Activated CD8-positive, alpha-beta memory T cell treated with anti-CD3 and anti-CD28 coated beads for 4 hours (primary cell): Measurements from ENCODE around the gene CGB7.
"Not testable (repeated sequence)": the region's sequence is repeated elsewhere in the genome, so short reads cannot be mapped to it uniquely, and the experiment has no call there.

Source experiments
- DNase-seq, 2 donors: peaks; one replicate each; pipeline ENCODE4 v3.0.0-alpha.2; 2020; ENCODE audit warnings: low read depth in 2 of 2

The CGB7 gene

DNA sequence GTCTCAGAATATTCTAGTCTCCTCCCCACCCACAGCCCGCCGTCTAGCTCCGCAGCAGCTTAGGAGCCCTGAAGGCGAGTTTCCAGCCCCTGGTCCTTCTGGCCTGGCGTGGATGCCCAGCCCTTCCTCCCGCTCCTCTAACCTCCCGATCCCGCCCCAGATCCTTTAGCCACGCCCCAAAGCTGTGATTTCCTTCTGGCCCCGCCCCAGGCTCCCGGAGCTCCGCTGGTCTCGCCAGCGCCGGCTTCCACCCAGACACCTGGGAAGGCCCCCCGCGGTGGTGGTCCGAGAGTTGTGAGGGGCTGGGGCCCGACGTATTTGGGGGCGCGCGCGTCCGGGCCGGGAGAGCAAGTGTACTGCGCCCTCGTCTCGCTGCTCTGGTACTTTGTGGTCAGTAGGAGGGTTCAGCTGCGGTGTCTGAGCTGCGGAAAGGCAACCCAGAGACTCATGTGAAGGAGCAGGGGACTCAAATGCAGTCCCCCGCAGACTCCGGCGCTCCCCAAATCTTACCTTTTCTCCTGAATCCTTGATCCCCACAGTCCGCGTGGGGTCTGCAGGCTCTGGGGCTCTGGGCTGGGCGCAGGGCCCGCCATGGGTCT, at the start of gene CGB7:
CGB7 (minus strand) TSS at position 114 of the 599 bp plus-strand sequence. CDS start 2,374 bp downstream, outside the sequence.
- DNase-seq: no peak

DNA sequence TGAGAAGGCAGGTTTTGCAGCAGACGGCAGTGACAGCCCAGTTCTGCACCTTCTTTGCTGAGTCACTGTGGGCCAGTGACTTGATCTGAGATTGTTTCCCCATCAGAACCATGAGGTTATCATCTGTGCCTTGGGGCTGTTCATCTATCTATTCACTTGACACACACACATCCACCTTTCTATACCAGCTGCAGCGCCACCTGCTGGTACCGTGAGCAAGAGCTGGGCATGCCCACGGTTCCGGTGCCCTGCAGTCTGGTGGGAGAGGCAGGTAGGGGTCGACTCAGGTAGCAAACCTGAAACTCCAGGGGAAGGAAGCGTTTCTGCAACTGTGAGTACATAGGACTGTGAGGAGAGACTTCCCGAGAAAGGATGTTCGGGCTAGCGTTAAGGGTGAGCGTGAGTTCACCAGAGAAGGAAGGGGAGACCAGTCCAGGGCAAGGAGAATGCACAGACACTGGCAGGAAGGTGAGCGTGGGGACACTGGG, 49.1 kb upstream of the CGB7 start:
- peak; percentile 24 to 42 for DNase-seq

DNA sequence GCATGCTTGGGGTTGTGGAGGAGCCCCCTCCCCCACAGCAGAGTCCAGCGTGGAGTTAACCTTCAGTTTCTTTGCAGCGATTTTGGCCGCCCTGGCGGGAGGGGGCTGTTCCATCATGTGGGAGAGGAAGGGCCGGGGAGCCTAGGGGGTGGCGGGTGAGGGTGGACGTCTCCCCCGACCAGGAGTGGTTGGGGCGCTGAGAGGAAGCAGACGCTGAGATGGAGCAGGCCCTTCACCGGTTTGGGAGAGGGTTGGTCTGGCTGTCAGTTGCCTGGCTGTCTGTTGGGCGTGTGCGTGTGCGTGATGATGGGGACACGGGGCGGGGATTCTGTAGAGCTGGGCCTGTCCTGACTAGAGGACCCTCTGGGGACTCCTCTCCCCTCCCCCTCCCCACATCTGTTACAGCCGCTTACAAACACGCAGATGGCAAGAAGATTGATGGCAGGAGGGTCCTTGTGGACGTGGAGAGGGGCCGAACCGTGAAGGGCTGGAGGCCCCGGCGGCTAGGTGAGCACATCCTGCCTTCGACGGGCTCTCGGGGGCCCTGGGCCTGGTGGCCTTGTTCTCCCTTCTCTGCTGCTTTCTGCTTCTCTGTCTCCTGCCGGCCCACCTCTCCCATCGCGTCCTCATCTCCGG, 46.8 kb upstream of the CGB7 start:
- DNase-seq: no peak

DNA sequence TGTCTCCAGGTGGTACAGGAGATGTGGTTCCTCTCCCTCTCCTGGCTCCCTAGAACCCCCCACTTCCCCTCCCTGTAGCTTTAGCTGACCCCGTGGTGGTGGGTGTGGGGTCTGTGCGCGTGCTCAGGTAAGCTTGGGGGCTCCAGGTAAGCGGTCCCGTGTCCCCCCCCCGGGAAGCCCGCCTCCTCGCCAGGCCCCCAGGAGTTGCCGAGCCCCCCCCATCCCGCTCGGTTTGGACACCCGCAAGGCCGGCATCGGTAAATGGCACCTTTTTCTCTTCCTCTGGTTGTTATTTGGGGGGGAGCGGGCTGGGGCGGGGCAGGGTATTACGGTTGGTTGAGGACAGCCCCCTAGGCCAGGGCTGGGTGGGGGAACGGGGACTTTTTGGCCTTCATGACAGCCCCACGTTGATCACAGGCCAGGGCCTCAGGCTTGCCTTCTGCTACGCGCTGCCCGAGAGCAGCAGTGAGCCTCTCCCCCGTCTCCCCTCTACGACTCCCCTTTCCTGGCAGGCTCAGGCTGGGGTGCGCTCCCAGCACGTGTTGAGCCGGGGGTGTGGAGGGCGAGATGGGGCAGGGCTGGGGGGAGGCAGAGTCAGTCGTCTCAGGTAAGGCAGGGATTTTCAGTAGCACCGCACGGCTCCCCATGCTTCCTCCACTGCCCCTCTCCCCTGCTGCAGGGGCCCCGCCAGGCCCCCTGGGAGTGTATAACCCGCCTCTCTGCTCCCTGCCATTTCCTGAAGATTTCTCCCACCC, 46.0 kb upstream of the CGB7 start:
- no peak for DNase-seq

DNA sequence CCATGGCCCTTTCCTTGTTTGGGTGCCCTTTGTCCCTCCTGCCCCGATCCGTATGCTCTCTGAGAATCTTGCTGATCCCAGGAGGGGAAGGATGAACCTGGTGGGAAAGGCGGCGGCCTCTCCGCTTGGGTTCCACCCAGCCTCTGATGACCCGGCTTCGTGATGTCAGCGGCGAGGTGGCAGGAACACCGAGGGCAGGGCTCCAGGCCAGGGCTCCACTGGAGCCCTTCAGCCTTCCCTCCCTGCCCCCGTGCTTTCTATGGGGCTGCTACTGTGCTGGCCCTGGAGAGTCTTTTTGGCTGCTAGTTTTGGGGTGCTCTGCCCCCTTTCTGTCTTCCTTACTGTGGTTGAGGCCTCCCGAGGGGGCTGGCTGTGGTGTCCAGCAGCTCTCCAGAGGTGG, 44.8 kb upstream of the CGB7 start:
- DNase-seq: no peak

DNA sequence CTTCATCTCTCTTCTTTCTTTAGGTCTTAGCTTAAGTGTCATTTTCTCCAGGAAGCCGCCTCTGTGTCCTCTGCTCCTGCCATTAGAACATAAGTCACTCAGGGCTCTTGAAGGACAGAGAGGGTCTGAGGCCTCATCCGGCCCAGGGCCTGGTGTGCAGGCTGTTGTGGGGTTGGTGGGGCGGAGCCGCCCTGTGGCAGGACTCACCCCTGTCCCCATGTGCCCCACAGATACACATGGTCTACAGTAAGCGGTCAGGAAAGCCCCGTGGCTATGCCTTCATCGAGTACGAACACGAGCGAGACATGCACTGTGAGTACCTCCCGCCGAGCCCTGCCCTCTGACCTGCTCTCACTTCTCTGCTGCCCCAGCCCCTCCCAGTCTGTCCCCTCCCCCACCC, 43.6 kb upstream of the CGB7 start:
- no peak for DNase-seq

DNA sequence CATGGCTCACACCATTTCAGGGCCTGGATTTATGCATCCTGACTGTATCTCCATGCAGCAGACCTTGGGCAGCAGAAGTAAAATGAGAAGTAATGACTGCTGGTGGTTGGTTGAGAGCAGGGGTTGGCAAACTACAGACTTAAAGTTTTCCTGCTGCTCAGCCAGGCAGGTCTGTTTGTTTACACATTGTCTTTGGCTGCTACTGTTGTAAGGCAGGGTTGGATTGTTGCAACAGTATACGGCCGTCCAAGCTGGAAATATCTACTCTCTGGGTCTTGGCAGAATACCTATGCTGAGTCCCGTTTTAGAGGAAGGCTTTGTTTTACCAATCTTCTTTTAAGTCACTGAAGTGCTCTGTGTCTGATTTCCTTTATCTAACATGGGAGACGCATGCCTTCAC, 41.2 kb upstream of the CGB7 start:
- DNase-seq: no peak

DNA sequence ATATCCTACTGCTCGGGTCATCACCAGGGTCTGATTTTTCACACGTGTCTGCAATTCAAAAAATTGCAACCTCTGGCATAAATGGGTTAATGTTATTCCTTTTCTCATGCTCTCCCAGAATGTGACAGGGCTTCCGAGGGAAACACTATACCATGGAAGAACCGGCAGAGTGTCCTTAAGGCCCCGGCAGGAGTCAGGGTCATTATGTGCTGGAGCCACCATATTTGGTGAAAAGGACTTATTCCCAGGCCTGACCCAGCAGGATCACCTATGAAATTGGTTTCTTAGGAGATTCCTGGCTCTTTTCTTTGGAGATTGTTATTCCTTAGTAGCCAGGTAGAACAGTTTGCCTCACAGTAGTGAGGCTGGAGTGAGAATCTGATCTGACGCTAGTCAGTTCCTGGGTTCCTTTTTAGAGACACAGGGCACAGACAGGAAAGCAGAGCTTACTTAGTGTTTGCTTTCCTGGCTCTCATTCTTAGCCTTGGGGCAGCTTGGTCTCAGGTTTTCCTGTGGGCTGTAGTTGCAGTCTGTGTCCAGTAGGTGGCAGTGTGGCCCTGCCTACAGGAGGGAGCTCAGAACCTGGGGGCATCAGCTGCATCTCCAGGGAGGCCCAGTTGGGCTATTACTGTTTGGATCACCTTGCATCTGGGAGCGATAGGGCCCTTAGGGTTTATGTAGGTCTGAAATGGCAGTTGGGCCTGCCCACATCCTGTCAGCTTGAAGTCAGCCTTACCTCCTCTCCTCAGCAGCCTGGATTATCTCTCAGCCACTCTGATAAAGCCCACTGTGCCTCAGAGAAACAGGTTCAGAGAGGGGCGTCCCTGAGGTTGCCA, 40.1 kb upstream of the CGB7 start:
- DNase-seq: peak; percentile 45 to 56

DNA sequence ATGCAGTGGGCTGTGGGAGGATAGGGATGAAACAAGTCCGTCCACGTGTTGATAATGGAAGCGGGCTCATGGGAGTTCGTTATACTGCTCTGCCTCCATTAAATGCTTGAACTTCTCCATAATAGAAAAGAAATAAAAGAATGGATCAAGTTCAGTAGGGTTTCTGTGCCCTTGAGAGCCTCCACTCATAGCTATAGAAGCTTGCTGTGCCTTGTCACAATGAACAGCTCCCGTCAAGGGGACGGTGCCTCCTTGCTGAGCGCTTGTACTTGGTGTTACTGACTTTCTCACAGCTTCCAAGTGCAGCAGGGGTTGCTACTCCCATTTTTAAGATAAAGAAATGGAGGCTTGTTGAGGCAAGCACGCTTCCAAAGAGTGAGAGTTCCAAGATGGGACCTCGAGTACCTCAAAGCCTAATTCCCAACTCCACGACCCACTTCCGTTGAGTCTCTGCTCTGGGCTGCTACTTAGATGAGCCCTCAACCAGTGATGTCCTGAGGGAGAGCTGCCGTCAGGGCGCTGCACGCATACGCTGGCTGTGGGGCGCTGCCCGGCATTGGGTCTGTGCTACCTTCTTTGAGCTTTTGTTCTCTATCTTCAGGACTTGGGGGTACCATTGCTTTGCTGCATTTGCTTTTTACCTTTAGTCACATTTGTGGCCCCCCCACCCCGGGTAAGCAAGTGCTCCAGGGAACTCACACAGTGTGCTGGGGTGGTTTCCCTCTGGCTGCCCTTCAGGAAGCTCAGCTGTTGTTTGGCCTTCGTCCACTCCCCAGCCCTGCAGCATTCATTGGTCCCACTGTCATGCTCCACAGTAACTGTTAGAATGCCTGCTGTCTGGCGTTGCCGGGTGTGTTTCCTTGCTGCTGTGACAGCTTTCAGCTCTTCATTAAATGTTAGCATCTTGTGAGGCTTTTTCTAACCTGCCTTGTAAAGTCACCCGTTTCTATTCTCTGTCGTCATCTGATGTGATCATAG, 37.2 kb upstream of the CGB7 start:
- DNase-seq: no peak

DNA sequence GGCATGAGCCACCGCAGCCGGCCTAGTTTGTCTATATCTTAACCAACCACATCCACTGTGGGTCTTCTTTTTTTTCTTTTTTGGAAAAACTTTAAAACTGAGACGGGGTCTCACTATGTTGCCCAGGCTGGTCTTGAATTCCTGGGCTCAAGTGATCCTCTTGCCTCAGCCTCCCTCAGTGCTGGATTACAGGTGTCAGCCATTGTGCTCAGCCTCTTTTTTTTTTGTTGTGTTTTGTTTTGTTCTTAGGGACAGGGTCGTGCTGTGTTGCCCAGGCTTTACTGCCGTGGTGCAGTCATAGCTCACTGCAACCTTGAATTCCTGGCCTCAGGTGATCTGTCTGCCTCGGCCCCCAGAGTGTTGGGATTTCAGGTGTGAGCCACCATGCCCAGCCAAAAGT, 35.1 kb upstream of the CGB7 start:
- no peak for DNase-seq

DNA sequence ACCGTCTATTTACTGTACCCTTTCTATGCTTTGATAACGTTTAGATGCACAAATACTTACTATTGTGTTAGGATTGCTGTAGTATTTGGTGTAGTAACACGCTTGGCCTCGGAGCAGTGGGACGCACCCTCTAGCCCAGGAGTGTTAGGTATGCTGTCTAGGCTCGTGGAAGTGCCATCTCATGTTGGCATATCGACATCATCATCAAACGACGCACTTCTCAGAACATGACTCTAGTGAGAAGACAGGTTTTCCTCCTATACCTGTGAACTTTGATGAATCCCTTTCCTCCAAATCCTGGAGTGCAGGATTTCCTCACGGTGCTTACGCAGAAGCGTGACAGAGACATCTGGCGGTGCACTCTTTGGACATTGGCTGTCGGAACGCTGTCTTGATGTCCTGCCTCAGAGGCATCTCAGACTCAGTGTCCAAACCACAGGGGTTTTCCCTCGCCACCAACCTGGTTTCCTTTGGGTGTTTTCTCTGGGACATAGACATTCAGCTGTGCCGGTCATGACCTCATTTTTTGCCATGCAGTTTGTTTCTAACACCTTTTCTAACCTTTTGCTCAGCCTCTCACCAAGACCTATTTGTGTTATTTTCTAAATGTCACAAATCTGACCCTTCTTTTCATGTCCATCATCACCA, 34.0 kb upstream of the CGB7 start:
- no peak for DNase-seq

DNA sequence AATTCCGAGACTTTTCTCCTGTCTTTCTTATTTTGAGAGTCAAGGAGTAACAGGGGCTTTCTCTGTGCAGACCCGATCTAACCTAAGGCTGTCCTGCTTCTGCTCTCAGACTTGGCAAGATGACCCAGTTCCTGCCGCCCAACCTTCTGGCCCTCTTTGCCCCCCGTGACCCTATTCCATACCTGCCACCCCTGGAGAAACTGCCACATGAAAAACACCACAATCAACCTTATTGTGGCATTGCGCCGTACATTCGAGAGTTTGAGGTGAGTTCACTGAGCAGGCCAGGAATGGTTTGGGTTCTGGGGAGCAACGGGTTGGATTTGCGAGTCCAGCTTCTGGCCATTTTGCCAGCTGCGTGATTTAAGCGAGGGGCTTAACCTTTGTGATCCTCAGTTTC, 28.7 kb upstream of the CGB7 start:
- no peak for DNase-seq

DNA sequence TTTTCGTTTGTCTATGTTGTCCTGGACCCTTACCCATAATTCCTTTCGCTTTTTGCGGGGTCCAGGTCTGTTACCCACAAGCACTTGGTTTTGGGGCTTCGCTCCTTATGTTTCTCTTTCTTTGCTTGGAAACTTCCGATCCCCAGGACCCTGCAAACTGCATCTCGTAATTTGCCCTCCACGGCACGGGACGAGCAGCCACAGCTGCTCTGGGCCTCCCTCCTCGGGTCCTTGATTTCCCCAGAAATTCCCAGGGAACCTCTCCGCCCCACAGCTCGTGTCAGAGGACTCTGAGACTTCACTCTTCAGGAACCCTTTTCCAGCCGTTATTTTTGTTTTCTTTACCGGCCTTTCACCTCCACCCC, 28.3 kb upstream of the CGB7 start:
- no peak for DNase-seq

DNA sequence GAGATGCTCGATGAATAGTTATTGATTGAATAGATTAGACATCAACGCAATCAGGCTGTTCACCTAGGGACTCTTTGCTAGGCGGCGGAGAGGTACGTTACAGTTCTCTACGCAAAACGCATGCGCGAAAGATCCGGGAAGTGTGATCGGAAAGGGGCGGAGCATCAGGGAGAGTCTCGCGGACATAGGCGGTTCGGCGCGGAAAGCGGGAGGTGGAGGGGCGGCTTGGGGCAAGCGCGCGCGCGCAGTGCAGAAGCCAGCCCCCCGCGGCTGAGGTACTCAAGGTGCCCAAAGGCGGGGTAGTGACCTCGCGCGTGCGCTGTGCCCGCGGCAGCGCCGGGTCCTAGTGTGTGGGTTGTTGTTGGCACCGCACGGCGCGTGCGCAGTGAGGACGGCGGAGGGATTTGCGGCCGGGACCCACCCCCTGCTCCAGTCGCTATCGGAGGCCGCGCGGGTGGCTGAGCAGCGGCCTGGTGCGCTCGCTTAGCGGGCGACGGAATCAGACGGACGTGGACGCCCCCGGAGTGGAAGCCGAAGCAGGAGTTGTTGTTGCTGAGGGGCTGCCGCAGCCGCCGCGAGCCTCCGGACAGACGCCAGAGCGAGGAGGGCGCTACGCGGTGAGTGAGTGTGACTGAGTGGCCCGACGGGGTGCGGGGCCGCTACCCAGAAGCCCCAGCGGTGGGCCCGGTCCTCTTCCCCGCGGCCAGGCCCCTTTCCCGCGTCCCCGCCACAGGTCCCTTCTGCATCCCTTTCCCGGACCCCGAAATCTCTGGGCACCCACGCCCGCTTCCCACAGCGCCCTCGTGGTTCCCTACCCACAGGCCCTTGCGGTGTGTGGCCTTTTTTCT, 27.7 kb upstream of the CGB7 start, which contains the start of gene SNRNP70:
SNRNP70 (plus strand) TSS at position 432 of the 848 bp plus-strand sequence. CDS start 964 bp downstream, outside the sequence.
- DNase-seq: peak; percentile 97 to 98

DNA sequence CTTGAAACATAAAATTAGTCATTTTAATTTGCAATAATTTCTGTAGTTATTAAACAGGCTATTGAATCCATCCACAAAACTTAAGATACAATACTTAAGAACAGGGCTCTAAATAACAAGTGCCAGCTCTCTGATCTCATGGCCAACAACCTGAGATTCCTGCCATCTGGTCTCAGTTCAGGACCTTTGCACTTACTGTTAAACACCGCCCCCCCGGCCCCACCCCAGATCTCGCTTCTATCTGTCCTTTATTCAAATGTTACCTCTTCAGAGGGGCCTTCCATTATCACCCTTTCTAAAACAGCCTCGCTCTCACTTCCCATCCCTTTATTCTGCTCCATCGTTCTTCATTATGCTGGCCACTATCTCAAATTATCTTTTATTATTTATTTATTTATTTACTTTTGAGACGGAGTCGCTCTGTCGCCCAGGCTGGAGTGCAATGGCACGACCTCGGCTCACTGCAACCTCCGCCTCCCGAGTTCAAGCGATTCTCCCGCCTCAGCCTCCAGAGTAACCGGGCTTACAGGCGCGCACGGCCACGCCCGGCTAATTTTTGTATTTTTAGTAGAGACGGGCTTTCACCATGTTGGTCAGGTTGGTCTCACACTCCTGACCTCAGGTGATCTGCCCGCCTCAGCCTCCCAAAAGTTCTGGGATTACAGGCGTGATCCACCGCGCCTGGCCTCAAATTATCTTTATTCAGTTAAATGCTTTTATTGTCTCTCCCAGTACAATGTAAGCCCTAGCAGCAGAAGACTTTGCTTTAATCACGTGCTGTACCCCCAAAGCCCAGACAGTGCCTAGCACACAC, 26.9 kb upstream of the CGB7 start:
- no peak for DNase-seq

DNA sequence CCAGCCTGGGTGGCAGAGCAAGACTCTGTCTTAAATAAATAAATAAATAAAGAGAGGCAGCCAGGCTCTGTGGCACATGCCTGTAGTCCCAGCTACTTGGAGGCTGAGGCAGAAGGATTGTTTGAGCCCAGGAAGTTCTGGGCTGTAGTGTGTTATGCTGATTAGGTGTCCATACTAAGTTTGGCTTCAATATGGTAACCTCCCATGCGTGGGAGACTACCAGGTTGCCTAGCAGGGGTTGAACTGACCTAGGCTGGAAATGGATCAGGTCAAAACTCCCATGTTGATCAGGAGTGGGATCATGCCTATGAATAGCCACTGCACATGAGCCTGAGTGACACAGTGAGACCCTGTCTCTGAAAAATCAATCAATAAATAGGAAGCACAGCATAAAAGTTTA, 23.7 kb upstream of the CGB7 start:
- no peak for DNase-seq

DNA sequence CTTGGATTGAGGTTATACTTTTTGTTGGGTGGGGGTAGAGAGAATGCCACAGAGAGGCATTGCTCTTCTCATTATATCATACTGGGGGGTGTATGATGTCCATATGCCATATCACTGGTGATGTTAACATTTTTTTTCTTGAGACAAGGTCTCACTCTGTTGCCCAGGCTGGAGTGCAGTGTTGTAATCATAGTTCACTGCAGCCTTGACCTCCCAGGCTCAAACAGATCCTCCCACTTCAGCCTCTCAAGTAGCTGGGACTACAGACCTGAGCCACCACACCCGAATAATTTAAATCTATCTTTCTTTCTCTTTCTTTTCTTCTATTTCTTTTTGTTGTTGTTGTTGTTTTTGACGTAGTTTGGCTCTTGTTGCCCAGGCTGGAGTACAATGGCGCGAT, 22.8 kb upstream of the CGB7 start:
- DNase-seq: no peak

DNA sequence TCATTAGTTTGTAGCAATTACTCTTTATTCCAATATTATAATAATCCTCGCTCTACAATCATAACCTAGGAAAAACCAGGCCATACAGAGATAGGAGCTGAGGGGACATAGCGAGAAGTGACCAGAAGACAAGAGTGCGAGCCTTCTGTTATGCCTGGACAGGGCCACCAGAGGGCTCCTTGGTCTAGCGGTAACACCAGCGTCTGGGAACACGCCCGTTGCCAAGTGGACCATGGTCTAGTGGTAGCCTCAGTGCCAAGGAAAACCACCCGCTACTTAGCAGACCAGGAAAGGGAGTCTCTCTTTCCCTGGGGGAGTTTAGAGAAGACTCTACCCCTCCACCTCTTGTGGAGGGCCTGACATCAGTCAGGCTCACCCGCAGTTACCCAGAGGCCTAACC, 17.3 kb upstream of the CGB7 start:
- not testable (repeated sequence) for DNase-seq
